CD14-positive monocyte (primary cell): ENCODE results near the gene PSMD7. TPM values are rescaled to one million over a fixed set of nuclear protein-coding genes. Genes with fewer than 3 reads are reported as not detected.
A peak's percentile ranks its signal among the peaks of the same experiment; 100 is the strongest.

Source experiments
- DNase-seq, 3 donors: peaks; one replicate each; pipeline ENCODE4 v3.0.0-alpha.2; 2011 to 2022
- H2AFZ ChIP-seq: 2 replicates; pipeline ENCODE4 v1.6.0; 2012; ENCODE audit warnings: mild to moderate bottlenecking, low read depth, low read length, inconsistent platforms; ENCODE audit not compliant: insufficient read depth, poor library complexity, severe bottlenecking
- H3K27ac ChIP-seq, 2 donors: 1 replicate in 1 of 2; 2 replicates in 1 of 2; pipeline ENCODE4 v1.5.1; 2012 to 2013; ENCODE audit warnings: low read length in 2 of 2, control low read depth in 1 of 2, inconsistent platforms in 1 of 2, low read depth in 1 of 2, mild to moderate bottlenecking in 1 of 2
- H3K27me3 ChIP-seq, 2 donors: one replicate each; pipeline versions ENCODE4 v1.6.0 to v1.6.1; 2011 to 2013; ENCODE audit warnings: low read length in 2 of 2; ENCODE audit not compliant: control insufficient read depth in 2 of 2, insufficient read depth in 2 of 2
- H3K36me3 ChIP-seq, 2 donors: replicated peaks in 1 of 2; 1 replicate in 1 of 2; 2 replicates in 1 of 2; pipeline versions ENCODE4 v1.5.1 to v1.6.1; 2012 to 2013; ENCODE audit warnings: low read length in 2 of 2, control low read depth in 1 of 2, inconsistent platforms in 1 of 2, mild to moderate bottlenecking in 1 of 2; ENCODE audit not compliant: insufficient read depth in 2 of 2, control insufficient read depth in 1 of 2
- H3K4me1 ChIP-seq, 2 donors: 1 replicate in 1 of 2; 2 replicates in 1 of 2; pipeline versions ENCODE4 v1.5.1 to v1.6.1; 2012 to 2013; ENCODE audit warnings: low read length in 2 of 2, control low read depth in 1 of 2, inconsistent platforms in 1 of 2, mild to moderate bottlenecking in 1 of 2, moderate library complexity in 1 of 2; ENCODE audit not compliant: insufficient read depth in 2 of 2, control insufficient read depth in 1 of 2
- H3K4me2 ChIP-seq: replicated peaks from 2 replicates; pipeline ENCODE3; 2012; ENCODE audit warnings: low read length, moderate library complexity, mild to moderate bottlenecking; ENCODE audit not compliant: poor library complexity, severe bottlenecking; ENCODE audit errors: extremely low read depth
- H3K4me3 ChIP-seq, 3 experiments: fragments of 200-600 bp in 1 of 3; sonication (generic) in 1 of 3; replicated peaks in 1 of 3; 1 replicate in 2 of 3; 2 replicates in 1 of 3; pipeline ENCODE4 v1.5.1; 2011 to 2013; ENCODE audit warnings: low read length in 3 of 3, mild to moderate bottlenecking in 3 of 3, control low read depth in 2 of 3, low read depth in 2 of 3, inconsistent platforms in 1 of 3, moderate library complexity in 1 of 3
- H3K79me2 ChIP-seq: 2 replicates; pipeline ENCODE4 v1.6.0; 2012; ENCODE audit warnings: mild to moderate bottlenecking, control low read depth, inconsistent platforms, low read length, moderate library complexity; ENCODE audit not compliant: insufficient read depth
- H3K9ac ChIP-seq: 2 replicates; pipeline ENCODE4 v1.6.0; 2017; ENCODE audit warnings: low read length, mild to moderate bottlenecking; ENCODE audit not compliant: insufficient read depth, poor library complexity, severe bottlenecking
- H3K9me3 ChIP-seq, 2 donors: replicated peaks in 1 of 2; 1 replicate in 1 of 2; 2 replicates in 1 of 2; pipeline versions ENCODE4 v1.5.1 to v1.6.1; 2012 to 2013; ENCODE audit warnings: low read length in 2 of 2, control low read depth in 1 of 2; ENCODE audit not compliant: control insufficient read depth in 1 of 2, insufficient read depth in 1 of 2
- H4K20me1 ChIP-seq: 2 replicates; pipeline ENCODE4 v1.6.0; 2012; ENCODE audit warnings: mild to moderate bottlenecking, low read length, control low read depth, moderate library complexity; ENCODE audit not compliant: insufficient read depth
- H3K27ac Mint-ChIP-seq, 7 donors: one replicate each; pipeline ENCODE4 v1.8.0; 2020; ENCODE audit warnings: mild to moderate bottlenecking in 7 of 7, mixed read lengths in 7 of 7, moderate library complexity in 6 of 7, inconsistent platforms in 2 of 7
- H3K27me3 Mint-ChIP-seq, 3 donors: one replicate each; pipeline ENCODE4 v1.8.0; 2021 to 2022; ENCODE audit warnings: low read depth in 3 of 3, mild to moderate bottlenecking in 3 of 3, mixed read lengths in 3 of 3, moderate library complexity in 3 of 3, inconsistent platforms in 1 of 3
- H3K36me3 Mint-ChIP-seq, 2 donors: one replicate each; pipeline ENCODE4 v1.8.0; 2020; ENCODE audit warnings: mixed read lengths in 2 of 2, inconsistent platforms in 1 of 2, mild to moderate bottlenecking in 1 of 2
- H3K4me1 Mint-ChIP-seq: one replicate; pipeline ENCODE4 v1.8.0; 2020; ENCODE audit warnings: mild to moderate bottlenecking, mixed read lengths
- H3K4me3 Mint-ChIP-seq, 2 donors: one replicate each; pipeline ENCODE4 v1.8.0; 2020; ENCODE audit warnings: mild to moderate bottlenecking in 2 of 2, mixed read lengths in 2 of 2, moderate library complexity in 1 of 2
- H3K9me3 Mint-ChIP-seq, 7 donors: one replicate each; pipeline ENCODE4 v1.8.0; 2020 to 2022; ENCODE audit warnings: mixed read lengths in 7 of 7, mild to moderate bottlenecking in 6 of 7, moderate library complexity in 6 of 7, inconsistent platforms in 2 of 7
- CTCF ChIP-seq: fragments of 200-600 bp; IDR thresholded peaks from one replicate; pipeline ENCODE4 v1.8.0; 2022; ENCODE audit warnings: antibody characterized with exemption, mild to moderate bottlenecking
- WGBS: methylation state at CpG from one replicate; pipeline ENCODE4 v1.1.5; 2013; ENCODE audit warnings: missing lambda C conversion rate; ENCODE audit not compliant: insufficient coverage; 5-methylcytosine and 5-hydroxymethylcytosine counted together
- intact Hi-C, 2 donors: fragments of 100-400 bp; cut with micrococcal nuclease; formaldehyde crosslinking; loops; one replicate each; pipeline versions ENCODE4 v1.15.0 to v1.15.1; 2023
- polyA plus RNA-seq, 3 donors: library from polyadenylated mRNA; depleted of rRNA in 1 of 3; unstranded in 2 of 3; stranded (reverse) in 1 of 3; fragments of 300-500 nt in 2 of 3; fragments of >200 nt in 1 of 3; fragmentation: Illumina TruSeq in 2 of 3; gene quantifications; 1 replicate in 2 of 3; 2 replicates in 1 of 3; pipeline ENCODE4 v1.2.3, GENCODE V29; 2012 to 2021

Gene PSMD7
- polyA plus RNA-seq, 3 donors: 61.3 to 118 (median 96.7) TPM

GRCh38 chr16:74307383-74307782 is 10.8 kb downstream of the PSMD7 start:
- Mint-ChIP-seq H3K4me3 (no peak overlapping the region), H3K36me3 (peaks cover 49 to 55% of the 10 kb centered on the region in 2 donors), H3K4me1 (no peaks in the 10 kb centered on the region), H3K9me3 (no peaks in the 10 kb centered on the region), H3K27me3 (no peaks in the 10 kb centered on the region), H3K27ac (peak overlapping the region in 4 of 7 donors; percentile 24 to 78 (median 34))
- no peaks in the 10 kb centered on the region for H3K4me1 ChIP-seq
- H3K9ac ChIP-seq: no peak overlapping the region
- DNase-seq: no peak
- peak overlapping the region in 1 of 2 donors; percentile 23 for H3K27ac ChIP-seq
- H3K4me2 ChIP-seq: no peak overlapping the region
- no peak overlapping the region for H3K4me3 ChIP-seq
- no peak overlapping the region for H2AFZ ChIP-seq
- H3K36me3 ChIP-seq: peaks cover 50 to 55% of the 10 kb centered on the region in 2 donors
- H3K79me2 ChIP-seq: no peaks in the 10 kb centered on the region
- WGBS: 98% methylated on average over 6 of the region's 6 CpGs
- H3K27me3 ChIP-seq: no peaks in the 10 kb centered on the region
- H4K20me1 ChIP-seq: peaks cover 24% of the 10 kb centered on the region
- TF ChIP-seq CTCF: no peak
- no peaks in the 10 kb centered on the region for H3K9me3 ChIP-seq
- intact Hi-C loops: no loop called here

- peak; percentile 19 to 45 (median 31) for DNase-seq
- no peaks in the 10 kb centered on the region for H3K27me3 ChIP-seq
- no peak overlapping the region for H2AFZ ChIP-seq
- 84% methylated on average over 12 of the region's 15 CpGs for whole genome bisulfite sequencing
- H3K4me3 Mint-ChIP-seq: no peak overlapping the region
- no peaks in the 10 kb centered on the region for H3K4me1 ChIP-seq
- TF ChIP-seq CTCF: peak; percentile 86
- H3K27ac Mint-ChIP-seq: no peak overlapping the region
- H3K9me3 Mint-ChIP-seq: peaks cover 0 to 1% (median 0%) of the 10 kb centered on the region in 7 donors
- H3K9me3 ChIP-seq: no peaks in the 10 kb centered on the region
- H4K20me1 ChIP-seq: peaks cover 8% of the 10 kb centered on the region
- H3K36me3 ChIP-seq: peaks cover 23 to 28% of the 10 kb centered on the region in 2 donors
- no peak overlapping the region for H3K4me3 ChIP-seq
- H3K9ac ChIP-seq: no peak overlapping the region
- no peak overlapping the region for H3K27ac ChIP-seq
- H3K4me2 ChIP-seq: no peak overlapping the region
- no peaks in the 10 kb centered on the region for H3K79me2 ChIP-seq
- H3K4me1 Mint-ChIP-seq: no peaks in the 10 kb centered on the region
- no peaks in the 10 kb centered on the region for H3K27me3 Mint-ChIP-seq
- intact Hi-C loops: loop anchor here (2.0 kb wide), 2 partner anchors 41 to 121 kb away; no protein-coding TSS in a partner anchor
- H3K36me3 Mint-ChIP-seq: peaks cover 28 to 32% of the 10 kb centered on the region in 2 donors
Observed at GRCh38 chr16:74309789-74310781, 13.5 kb downstream of the PSMD7 start.
